ENCODE data around the gene INO80B.

- TF ChIP-seq CTCF (IDR thresholded peaks at IDR 0.05; ENCODE audit: low read depth, low read length, poor library complexity, severe bottlenecking) (no peak), EZH2phosphoT487 (IDR thresholded peaks at IDR 0.05; ENCODE audit: borderline replicate concordance, low read length) (no peak)
Observed at GRCh38 chr2:74505448-74506246, 50.8 kb downstream of the INO80B start.
